ENCODE measurements around the gene BOK.
"Not testable (repeated sequence)": the region's sequence is repeated elsewhere in the genome, so short reads cannot be mapped to it uniquely, and the experiment has no call there.

The BOK gene

DNA sequence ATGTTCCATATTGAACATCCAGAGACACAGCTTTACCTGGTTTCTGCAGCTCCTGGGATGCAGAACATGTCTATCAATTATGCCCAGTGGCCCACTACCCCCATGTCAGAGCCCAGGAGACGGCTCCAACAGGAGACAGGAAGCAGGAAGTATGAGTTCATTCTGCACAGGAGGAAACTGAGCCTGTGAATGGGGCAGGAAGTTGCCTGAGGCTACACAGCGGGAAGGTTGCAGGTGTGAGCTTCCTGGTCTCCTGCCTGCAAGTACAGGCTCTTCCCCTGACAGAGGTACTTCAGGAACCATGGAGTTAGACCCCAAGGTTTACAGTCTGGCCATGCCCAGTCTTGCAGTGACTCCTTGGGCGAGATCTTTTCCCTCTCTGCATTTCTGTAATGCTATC lies 2.8 kb upstream of the BOK start:
- DNase-seq (ENCODE audit: low spot score) (no peak), FAIRE-seq (no peak)

DNA sequence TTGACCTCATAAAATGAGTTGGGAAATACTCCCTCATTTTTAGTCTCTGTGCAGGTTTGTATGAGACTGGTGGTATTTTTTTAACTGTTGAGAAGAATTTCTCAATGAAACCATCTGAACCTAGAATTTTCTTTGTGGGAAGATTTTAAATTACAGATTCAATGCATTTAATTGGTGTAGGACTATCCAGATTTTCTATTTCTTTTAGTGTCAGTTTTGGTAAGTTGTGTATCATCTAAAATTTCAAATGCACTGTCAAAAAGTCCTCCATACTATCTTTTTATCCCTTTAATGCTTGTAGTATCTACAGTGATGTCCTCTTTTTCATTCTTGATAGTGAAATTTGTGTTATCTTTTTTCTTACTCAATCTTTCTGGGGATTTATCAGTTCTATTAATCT lies 1.8 kb upstream of the BOK start:
- no peak for FAIRE-seq
- DNase-seq (ENCODE audit: low spot score): no peak

DNA sequence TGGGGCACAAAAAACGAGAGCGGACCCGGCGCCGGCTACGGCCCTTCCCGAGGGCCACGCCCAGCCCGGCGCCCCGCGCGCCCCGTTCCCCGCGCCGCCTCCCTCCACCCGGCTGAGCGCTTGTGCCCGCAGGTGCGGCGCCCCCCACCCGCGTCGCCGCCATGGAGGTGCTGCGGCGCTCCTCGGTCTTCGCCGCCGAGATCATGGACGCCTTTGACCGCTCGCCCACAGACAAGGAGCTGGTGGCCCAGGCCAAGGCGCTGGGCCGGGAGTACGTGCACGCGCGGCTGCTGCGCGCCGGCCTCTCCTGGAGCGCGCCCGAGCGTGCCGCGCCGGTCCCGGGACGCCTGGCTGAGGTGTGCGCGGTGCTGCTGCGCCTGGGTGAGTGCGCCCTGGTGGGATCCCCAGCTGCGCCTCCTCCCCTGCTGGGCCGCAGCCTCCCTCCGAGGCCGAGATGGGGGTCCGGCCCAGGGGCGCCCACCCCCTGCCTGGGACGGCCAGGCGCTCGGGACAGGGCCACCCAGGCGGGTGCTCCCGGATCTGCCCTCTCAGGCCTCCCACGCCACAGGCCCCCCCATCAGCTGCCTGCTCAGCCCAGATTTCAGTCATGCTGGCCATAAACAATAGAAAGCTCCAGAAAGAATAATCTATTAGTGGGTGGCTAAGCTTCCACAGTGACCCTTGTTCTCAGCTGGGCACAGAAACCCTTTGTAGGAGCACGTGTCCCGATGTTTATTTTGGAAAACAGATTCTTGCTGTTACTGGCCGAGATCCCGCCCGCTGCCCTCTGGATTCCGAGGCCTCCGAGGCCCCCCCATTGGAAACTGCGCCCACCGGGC lies 997 bp downstream of the BOK start:
- DNase-seq (ENCODE audit: low spot score): peak; percentile 30
- no peak for FAIRE-seq

DNA sequence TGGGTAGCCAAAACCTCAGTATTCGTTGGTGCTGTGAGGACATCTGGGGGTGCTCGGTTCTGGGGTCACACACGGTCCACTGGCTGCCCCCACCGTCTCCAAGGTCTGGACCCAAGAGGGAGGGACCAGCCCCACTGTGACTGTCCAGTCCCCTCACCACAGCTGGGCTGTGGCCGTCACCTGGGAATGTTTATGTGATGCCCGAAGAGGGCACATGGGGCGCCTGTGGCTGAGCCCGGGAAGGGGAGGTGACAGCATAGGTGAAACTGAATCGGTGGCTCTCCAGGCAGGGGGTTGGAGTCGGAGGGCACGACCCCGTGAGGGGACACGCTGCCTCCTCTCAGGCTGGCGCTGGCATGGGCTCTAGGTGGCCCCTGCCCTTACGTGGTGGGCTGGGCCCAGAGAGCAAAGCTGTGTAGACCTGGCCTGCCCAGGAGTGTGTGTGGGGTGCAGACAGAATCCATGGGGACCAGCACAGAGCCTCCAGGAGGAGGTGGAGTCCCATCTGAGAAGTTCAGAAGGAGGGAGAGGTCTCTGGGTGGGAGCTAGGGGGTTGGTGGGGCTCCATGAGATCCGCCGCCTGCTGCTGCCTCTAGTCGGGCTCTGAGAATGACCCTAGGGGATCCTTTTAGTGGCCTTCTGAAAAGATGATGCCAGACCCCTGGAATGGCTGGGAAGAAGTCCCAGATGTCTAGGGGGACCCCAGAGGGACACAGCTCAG lies 1.8 kb downstream of the BOK start:
- DNase-seq (ENCODE audit: low spot score): no peak
- no peak for FAIRE-seq

DNA sequence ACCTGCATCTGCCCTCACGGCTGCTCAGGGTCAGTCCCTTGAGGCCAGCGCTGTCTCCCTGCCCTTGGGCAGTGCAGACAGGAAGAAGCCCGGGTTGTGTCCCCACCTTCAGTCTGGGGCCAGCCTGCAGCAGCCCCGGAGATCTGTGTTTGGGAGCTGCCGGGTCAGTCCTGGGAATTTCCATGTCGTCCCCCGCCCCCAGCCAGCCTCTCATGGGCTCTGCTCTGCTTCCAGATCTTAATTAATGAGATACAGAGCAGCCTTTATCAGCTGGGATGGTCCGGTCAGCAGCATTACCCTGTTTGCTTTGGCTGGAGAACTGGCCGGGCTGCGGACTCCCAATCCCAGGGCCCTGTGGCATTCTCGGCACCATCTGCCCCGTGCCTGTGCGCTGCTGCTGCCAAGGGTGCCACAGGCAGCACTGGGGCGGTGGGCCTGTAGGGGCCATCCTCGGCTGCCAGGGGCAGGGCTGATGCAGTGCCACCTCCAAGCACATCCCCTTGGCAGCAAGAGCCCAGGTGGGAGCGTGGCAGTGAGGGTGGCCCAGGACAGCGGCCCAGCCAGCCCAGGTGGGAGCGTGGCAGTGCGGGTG lies 2.4 kb downstream of the BOK start:
- DNase-seq (ENCODE audit: low spot score) (no peak), FAIRE-seq (no peak)

DNA sequence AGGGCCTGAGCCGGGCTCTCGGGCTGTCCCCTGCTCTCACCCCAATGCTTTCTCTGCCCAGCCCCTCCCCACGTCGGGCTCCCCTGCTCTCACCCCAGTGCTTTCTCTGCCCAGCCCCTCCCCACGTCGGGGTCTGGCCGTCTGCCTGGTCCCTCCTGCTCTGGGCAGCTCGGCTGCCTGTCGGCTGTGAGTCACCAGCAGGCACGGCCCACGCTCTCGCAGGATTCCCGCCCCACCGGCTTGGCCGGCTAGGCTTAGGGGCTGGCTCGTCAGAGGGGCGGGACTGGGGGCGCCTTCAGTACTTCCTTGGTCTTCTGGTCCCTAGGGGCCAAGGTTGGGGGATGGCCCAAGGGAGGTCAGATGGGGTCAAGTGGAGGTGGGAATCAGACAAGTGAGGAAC lies 3.3 kb downstream of the BOK start:
- no peak for FAIRE-seq
- peak; percentile 43 for DNase-seq (ENCODE audit: low spot score)

DNA sequence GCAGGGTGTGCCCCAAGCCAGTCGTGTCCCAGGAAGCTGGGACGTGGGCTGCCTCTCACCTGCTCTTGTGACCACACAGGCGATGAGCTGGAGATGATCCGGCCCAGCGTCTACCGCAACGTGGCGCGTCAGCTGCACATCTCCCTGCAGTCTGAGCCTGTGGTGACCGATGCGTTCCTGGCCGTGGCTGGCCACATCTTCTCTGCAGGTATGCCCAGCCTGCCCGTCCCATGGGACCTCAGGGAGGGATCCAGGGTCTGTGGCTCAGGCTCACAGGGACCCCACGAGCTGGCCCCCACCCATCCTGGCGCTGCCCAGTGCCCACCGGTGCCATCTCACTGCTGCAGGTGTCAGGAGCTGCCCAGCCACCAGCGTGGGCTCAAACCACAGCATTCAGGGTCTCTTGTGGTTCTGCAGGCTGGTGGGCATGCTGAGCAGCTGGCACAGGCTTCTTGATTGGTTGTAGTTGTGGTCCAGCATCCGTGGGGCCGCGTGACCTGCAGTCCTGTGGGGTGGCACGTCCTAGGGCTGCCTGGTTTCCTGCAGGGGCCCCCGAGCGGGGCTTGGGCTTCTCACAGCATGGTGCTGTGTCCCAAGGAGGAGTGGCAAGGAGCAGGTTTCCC lies 3.8 kb downstream of the BOK start:
- FAIRE-seq (no peak), DNase-seq (ENCODE audit: low spot score) (no peak)

DNA sequence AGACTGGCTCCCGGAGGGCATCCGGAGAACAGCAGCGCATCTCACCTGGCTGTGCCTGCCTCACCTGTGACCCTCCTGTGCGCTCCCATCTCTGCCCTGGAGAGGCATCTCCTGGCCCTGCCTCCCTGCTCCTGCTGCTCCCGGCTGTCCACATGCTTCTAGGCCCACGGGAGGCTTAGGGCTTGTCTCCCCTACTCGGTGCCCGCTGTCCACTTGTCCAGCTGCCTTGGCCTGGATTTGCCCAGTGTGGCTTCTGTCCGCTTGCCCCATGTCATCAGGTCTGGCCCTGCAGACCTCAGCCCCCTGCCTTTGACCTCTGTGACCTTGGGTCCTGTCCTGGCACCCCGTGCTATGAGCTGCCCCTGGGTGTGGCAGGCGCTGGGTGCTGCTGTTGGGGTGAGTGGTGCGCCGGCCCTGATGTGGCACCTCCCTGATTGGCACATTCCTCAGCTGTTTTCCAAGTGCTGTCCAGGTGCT lies 4.5 kb downstream of the BOK start:
- FAIRE-seq (no peak), DNase-seq (ENCODE audit: low spot score) (no peak)

DNA sequence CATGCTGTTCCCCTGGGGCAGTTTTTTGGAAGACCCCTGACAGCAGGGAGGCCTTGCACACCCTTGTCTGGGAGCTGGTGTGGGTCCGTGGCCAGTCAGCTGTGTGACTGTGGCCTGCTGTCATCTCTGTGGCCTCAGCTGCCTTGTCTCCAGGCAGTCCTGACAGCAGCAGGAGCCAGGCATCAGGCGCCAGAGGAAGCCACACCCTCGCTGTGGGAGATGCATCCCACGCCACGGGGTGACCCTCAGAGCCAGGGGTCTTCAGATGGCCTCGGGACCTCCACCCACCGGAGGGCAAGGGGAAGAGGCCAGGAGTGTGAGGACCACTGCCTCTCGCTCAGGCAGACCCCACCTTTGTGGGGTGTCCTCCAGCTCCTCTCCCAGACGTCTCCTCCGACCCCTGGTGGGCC lies 5.0 kb downstream of the BOK start:
- DNase-seq (ENCODE audit: low spot score) (no peak), FAIRE-seq (no peak)

DNA sequence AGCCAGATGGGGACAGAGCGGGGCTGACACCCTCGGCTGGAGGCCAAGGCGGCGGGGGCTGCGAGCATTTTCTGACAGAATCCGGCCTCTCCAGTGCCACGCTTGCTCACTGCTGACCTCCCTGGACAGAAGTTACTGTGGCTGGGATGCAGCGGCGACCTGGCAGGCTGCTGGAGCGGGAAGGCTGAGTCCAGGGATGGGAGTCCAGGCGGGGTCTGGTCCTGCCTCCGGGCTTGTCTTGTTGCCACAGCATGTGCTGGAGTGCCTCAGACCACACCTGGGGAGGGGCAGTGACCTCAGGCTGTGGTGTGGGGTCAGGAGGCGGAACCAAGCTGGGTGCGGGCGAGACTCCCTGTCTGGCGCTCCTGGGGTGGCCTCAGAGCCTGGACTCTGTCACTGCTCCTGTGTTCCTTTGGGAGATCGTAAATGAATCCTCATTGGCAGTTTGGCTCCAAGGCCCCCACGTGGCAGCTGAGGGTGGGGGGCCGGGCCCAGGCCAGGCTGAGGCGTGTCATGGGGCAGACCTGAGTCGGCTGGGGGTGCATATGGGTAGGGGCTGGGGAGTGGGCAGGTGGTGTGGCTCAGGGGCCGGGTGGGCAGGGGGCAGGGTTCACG lies 5.5 kb downstream of the BOK start:
- no peak for DNase-seq (ENCODE audit: low spot score)
- no peak for FAIRE-seq

DNA sequence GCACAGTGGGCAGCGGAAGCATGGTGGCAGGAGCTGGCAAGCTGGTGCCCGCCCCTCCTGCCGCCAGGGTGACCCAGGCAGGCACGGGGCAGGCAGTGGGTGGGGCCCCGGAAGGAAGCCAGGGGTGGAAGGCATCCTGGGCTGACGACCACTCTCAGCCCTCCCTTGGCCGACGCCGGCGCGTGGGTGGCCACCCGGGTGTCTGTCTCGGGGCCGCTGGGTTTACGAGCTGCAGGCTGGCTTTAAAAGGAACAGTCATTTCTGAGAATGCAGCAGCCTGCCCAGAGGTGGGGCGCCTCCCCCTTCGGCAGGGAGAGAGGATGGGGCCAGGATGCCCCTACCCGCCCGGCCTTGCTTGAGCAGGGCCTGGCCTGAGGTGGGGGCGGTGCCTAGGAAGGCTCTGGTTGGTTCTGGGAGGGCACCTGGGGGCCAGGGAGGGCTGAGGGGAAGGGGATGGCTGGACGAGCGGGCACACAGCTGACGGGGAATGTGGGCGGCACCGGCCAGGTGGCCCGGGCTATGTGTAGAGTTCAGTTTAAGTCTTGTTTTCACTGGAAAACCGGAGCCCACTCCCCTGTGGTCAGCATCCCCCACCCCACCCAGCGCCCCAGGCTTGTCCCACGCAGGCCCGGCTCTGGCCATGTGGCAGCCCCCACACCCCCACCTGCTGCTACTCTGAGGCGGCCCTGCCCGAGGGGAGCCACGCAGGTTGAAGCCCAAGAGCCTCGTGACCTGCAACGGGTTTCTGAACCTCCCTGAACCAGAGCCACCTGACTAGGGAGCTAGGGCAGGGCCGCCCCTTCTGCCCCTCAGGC lies 6.3 kb downstream of the BOK start:
- FAIRE-seq: no peak
- DNase-seq (ENCODE audit: low spot score): no peak

DNA sequence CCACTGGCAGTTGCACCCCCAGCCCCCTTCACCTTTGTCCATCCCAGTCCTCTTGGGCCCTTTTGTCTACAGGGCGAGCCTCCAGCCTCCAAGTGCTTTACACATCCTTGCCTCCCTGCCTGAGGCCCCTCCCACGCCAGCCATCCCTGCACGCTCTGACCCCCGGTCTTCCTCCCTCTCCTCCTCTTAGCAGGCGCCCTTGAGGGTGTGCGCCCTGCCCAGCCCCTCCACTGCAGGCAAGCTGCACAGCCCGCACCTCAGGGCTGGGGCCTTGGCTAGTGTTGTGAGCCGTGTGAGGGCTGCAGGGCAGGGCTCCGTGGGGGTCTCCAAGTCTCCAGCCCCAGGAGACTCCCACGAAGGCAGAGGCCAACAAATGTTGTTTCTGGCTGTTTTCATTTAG lies 6.9 kb downstream of the BOK start:
- DNase-seq (ENCODE audit: low spot score) (no peak), FAIRE-seq (no peak)

DNA sequence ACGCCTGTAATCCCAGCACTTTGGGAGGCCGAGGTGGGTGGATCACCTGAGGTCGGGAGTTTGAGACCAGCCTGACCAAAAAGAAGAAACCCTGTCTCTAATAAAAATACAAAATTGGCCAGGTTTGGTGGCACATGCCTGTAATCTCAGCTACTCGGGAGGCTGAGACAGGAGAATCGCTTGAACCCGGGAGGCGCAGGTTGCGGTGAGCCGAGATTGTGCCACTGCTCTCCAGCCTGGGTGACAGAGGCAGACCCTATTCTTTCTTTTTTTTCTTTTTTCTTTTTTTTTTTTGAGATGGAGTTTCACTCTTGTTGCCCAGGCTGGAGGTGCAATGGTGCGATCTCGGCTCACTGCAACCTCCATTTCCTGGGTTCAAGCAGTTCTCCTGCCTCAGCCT lies 7.5 kb downstream of the BOK start:
- DNase-seq (ENCODE audit: low spot score); FAIRE-seq: not testable (repeated sequence)

DNA sequence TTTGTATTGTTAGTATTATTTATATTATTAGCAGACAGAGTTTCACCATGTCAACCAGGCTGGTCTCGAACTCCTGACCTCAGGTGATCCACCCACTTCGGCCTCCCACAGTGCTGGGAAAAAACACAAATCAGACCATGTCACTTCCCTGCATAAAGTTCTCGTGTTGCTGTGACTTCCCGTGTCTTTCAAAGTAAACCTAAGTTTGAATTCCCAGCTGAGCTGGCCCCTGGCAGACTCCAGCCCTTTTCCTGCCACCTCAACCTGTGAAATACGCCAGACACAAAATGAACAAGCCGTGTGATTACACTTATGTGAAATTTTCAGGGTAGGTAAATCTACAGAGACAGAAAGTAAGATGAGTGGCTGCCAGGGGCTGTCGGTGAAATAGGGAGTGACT lies 7.9 kb downstream of the BOK start:
- DNase-seq (ENCODE audit: low spot score) (no peak), FAIRE-seq (no peak)

DNA sequence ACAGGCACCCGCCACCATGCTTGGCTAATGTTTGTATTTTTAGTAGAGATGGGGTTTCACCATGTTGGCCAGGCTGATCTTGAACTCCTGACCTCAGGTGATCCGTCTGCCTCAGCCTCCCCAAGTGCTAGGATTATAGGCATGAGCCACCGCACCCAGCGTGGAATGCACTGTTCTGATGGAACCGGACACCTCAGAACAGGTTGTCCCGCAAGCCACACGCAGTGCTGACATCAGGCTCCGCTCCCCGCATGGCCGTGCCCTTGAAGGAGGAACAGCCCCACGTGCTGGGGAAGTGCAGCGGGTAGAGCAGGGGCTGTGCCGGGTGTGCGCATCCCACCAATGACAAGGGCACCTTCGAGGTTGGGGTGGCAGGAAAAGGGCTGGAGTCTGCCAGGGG lies 8.7 kb downstream of the BOK start:
- not testable (repeated sequence) for FAIRE-seq; DNase-seq (ENCODE audit: low spot score)

DNA sequence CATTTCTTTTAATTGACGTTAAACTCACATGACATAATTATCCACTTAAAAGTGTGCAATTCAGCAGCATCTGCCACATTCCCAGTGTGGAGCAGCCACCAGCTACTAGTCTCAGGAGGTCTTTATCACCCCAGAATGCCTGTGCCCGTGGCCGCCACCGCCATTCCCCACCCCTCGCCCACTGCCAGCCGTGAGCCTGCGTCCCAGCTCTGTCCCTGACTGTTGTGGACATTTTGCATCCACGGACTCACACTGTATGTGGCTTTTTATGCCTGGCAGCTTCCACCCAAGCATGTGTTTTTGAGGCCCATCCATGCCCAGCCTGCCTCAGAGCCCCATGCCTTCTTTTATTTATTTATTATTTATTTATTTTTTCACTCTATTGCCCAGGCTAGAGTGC lies 9.2 kb downstream of the BOK start:
- FAIRE-seq (no peak), DNase-seq (ENCODE audit: low spot score) (no peak)

DNA sequence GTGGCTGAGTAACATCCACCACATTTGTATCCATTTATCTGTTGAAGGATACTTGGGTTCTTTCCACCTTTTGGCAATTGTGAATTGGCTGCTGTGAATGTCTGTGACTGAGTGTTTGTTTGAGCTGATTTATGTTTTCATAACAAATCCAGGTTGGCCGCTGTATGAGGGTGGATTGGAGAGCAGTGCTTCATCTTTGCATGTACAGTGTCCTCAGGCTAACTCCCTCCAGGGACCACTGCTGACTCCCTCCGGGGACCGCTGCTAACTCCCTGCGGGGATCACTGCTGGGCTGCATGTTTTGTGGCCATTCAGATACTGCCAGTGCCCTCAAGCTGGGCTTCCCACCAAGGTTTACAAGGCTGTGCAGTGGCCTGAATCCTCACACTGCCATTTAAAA lies 10.2 kb downstream of the BOK start:
- FAIRE-seq (no peak), DNase-seq (ENCODE audit: low spot score) (no peak)

DNA sequence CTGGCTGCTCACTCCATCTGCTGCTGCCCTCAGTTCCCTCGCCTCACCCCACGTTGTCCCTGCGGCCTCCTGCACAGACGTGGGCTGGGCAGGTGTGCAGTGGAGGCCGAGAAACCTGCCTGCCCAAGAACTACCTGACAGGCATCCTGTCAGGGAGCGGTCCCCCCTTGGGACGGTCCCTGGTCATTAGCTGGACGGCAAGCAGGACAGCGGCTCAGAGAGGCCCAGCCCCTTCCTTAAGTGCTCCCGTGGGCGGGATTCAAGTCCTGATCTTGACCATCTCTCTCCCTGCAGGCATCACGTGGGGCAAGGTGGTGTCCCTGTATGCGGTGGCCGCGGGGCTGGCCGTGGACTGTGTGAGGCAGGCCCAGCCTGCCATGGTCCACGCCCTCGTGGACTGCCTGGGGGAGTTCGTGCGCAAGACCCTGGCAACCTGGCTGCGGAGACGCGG lies 11.3 kb downstream of the BOK start:
- no peak for DNase-seq (ENCODE audit: low spot score)
- no peak for FAIRE-seq

DNA sequence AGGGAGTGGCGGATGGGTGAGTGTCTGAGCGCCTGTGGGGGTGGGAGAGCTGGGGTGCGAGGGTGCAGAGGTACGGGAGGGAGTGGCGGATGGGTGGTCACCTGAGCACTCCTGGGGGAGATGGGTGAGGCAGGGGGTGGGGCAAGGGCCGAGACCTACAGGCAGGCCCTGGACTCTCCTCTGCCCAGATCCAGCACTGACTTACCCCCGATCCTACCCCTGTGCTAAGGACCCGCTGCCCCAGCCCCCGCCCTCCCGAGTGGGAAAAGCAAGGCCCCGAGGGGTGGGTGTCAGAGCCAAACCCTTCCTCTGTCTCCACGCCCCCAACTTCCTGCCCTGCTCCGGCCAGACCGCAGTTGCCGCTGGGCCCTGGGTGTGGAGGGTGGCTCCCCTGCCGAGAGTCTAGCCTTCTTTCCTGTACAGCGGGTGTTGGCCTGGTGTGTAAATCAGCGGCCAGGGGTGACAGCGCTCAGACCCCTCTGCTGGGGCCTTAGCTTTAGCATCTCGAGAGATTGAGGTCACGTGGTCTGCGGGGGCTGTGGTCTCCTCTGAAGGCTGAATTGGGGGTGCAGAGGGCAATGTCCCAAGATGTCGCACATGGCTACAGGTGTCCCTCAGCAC lies 12.5 kb downstream of the BOK start:
- DNase-seq (ENCODE audit: low spot score): no peak
- FAIRE-seq: no peak

Data from RCC 7860 (cell line).